NCI-H1048 (cell line): ENCODE data around the gene MGAT4B.

ENCODE experiments used
- DNase-seq: peaks from one replicate; lab custom pipeline; 2025; lab: John Stamatoyannopoulos, UW

The MGAT4B gene

GRCh38 chr5:179825655-179826182 lies 19.1 kb upstream of the MGAT4B start:
- no peak for DNase-seq

- no peak for DNase-seq
Measured at GRCh38 chr5:179824745-179825112, 18.1 kb upstream of the MGAT4B start.

- DNase-seq: no peak
Measured at GRCh38 chr5:179823937-179824744, 17.5 kb upstream of the MGAT4B start.

- no peak for DNase-seq
Measured at GRCh38 chr5:179822444-179822990, 15.9 kb upstream of the MGAT4B start.

GRCh38 chr5:179822059-179822432 lies 15.4 kb upstream of the MGAT4B start:
- DNase-seq: no peak

- DNase-seq: peak; percentile 66
Measured at GRCh38 chr5:179821298-179822058, 14.8 kb upstream of the MGAT4B start.

- peak; percentile 54 for DNase-seq
Measured at GRCh38 chr5:179820483-179821297, 14.0 kb upstream of the MGAT4B start, which contains the start of gene SQSTM1. Gene SQSTM1, plus strand, starts transcription at chr5:179820905. Its CDS starts 32 bp downstream, at chr5:179820937.

- no peak for DNase-seq
Measured at GRCh38 chr5:179820127-179820482, 13.4 kb upstream of the MGAT4B start.

- DNase-seq: no peak
Measured at GRCh38 chr5:179819296-179820126, 12.8 kb upstream of the MGAT4B start.

GRCh38 chr5:179818746-179819295 lies 12.2 kb upstream of the MGAT4B start:
- peak; percentile 52 for DNase-seq

GRCh38 chr5:179817890-179818745 lies 11.5 kb upstream of the MGAT4B start:
- no peak for DNase-seq

- no peak for DNase-seq
Measured at GRCh38 chr5:179817470-179817840, 10.8 kb upstream of the MGAT4B start.

GRCh38 chr5:179816796-179817469 lies 10.3 kb upstream of the MGAT4B start:
- no peak for DNase-seq

GRCh38 chr5:179816401-179816795 lies 9.7 kb upstream of the MGAT4B start:
- no peak for DNase-seq

GRCh38 chr5:179815491-179816249 lies 9.0 kb upstream of the MGAT4B start:
- DNase-seq: no peak

- no peak for DNase-seq
Measured at GRCh38 chr5:179814090-179814489, 7.4 kb upstream of the MGAT4B start.

- DNase-seq: no peak
Measured at GRCh38 chr5:179812997-179813607, 6.4 kb upstream of the MGAT4B start.
